ENCODE measurements around the gene CSNK1G1. TPM values are rescaled to one million over a fixed set of nuclear protein-coding genes. Genes with fewer than 3 reads are reported as not detected.

CSNK1G1 gene
- total and polyA plus RNA-seq, 2 of the 4 experiments (the other 2 are of a cell fraction): 7.4 to 29.4 TPM

- Histone ChIP-seq H2BK15ac (ENCODE audit: low read depth, low read length) (no peak overlapping the region), H3K9me1 (ENCODE audit: insufficient read depth, low read length) (peaks cover 3% of the 10 kb centered on the region; the same call in 1 of the 2 replicates), H3K56ac (ENCODE audit: extremely low read depth, insufficient read depth, low read length) (no peak overlapping the region), H3K4ac (ENCODE audit: low read depth, low read length) (no peak overlapping the region), H3K27me3 (ENCODE audit: control insufficient read depth, insufficient read depth, low read length) (no peaks in the 10 kb centered on the region), H3K23ac (ENCODE audit: low read depth, low read length) (no peak overlapping the region), H2BK20ac (ENCODE audit: low read depth, low read length) (no peak overlapping the region), H4K91ac (ENCODE audit: insufficient read depth, low read depth, low read length) (no peak overlapping the region), H2BK120ac (ENCODE audit: low read depth, low read length) (no peak overlapping the region), H2AK9ac (replicated peaks; ENCODE audit: low read depth, low read length, poor library complexity) (no peak overlapping the region), H4K8ac (ENCODE audit: low read depth in 2 of 2, low read length in 2 of 2) (no peak overlapping the region), H2AK5ac (ENCODE audit: low read depth, low read length) (no peak overlapping the region), H2AFZ (replicated peaks; ENCODE audit: low read length, poor library complexity) (no peak overlapping the region), H3K14ac (replicated peaks; ENCODE audit: low read depth, low read length) (no peak overlapping the region), H3K4me3 (ENCODE audit: insufficient read depth, low read depth, low read length) (no peak overlapping the region), H3K18ac (ENCODE audit: low read depth, low read length) (no peak overlapping the region), H3K27ac (ENCODE audit: insufficient read depth, low read length) (no peak overlapping the region), H4K20me1 (ENCODE audit: insufficient read depth, low read length) (no peaks in the 10 kb centered on the region), H3K79me1 (ENCODE audit: low read depth in 1 of 2, low read length in 2 of 2) (peaks cover 13 to 14% of the 10 kb centered on the region in 2 experiments), H3K4me2 (ENCODE audit: low read depth, low read length) (no peak overlapping the region), H3K4me1 (ENCODE audit: control insufficient read depth, insufficient read depth, low read length) (no peaks in the 10 kb centered on the region), H3K9ac (ENCODE audit: low read depth, low read length) (no peak overlapping the region), H3K9me3 (ENCODE audit: control insufficient read depth, insufficient read depth, low read length) (no peaks in the 10 kb centered on the region), H4K5ac (ENCODE audit: low read depth, low read length) (no peak overlapping the region), H2BK5ac (ENCODE audit: low read depth, low read length, poor library complexity, severe bottlenecking) (no peak overlapping the region), H3K36me3 (ENCODE audit: control insufficient read depth, insufficient read depth, low read length) (peaks cover 45% of the 10 kb centered on the region)
- ATAC-seq (ENCODE audit: low read depth): no peak
- no peak for DNase-seq
- BruUV-seq (replicated peaks): no TSS peak
- in situ Hi-C loops (cut with MboI; ENCODE audit: low sequenced_read_pairs) (no loop called here), dilution Hi-C loops (cut with HindIII; ENCODE audit: low sequenced_read_pairs, unreplicated experiment) (no loop called here), intact Hi-C loops (cut with micrococcal nuclease) (no loop called here)
- ChIA-PET CTCF (no interaction called here), POLR2A (ENCODE audit: unreplicated experiment) (no interaction called here)
- WGBS, 2 experiments (ENCODE audit: extremely low coverage in 2 of 2, insufficient read length in 1 of 2): no CpG with 5 or more reads among the region's 1 CpG
- TF ChIP-seq NFE2L2 (IDR thresholded peaks at IDR 0.05; ENCODE audit: low read depth, low read length) (no peak), CHD1 (IDR thresholded peaks at IDR 0.05; ENCODE audit: low read depth, low read length) (no peak), RFX5 (IDR thresholded peaks at IDR 0.05; ENCODE audit: low read depth, low read length) (no peak), SMC3 (IDR thresholded peaks at IDR 0.05; ENCODE audit: low read depth, low read length) (no peak), CEBPB (IDR thresholded peaks at IDR 0.05; ENCODE audit: low read depth, low read length) (no peak), MAFK (IDR thresholded peaks at IDR 0.05; ENCODE audit: low read depth, low read length) (no peak), MAZ (IDR thresholded peaks at IDR 0.05; ENCODE audit: borderline replicate concordance, low read depth, low read length) (no peak), ELK1 (IDR thresholded peaks at IDR 0.05; ENCODE audit: borderline replicate concordance, low read depth, low read length) (no peak), RAD21 (IDR thresholded peaks at IDR 0.05; ENCODE audit: low read length) (no peak), USF2 (IDR thresholded peaks at IDR 0.05; ENCODE audit: low read depth, low read length) (no peak), POLR2A (IDR thresholded peaks at IDR 0.05; ENCODE audit: low read depth, low read length) (no peak), RCOR1 (IDR thresholded peaks at IDR 0.05; ENCODE audit: insufficient replicate concordance, low read length) (no peak), FOS (IDR thresholded peaks at IDR 0.05; ENCODE audit: low read depth, low read length) (no peak), MXI1 (IDR thresholded peaks at IDR 0.05; ENCODE audit: borderline replicate concordance, low read depth, low read length) (no peak), BHLHE40 (IDR thresholded peaks at IDR 0.05; ENCODE audit: low read depth, low read length) (no peak), CTCF (conservative IDR thresholded peaks at IDR 0.05; ENCODE audit: low read depth, low read length) (no peak)
Observed at GRCh38 chr15:64122444-64122843, 233.5 kb downstream of the CSNK1G1 start.
